Heart left ventricle (tissue), 13 donors: Measurements from ENCODE around the gene RXRA.

Experiments
- POLR2A ChIP-seq, 2 donors: fragments of 450-650 bp; IDR thresholded peaks; one replicate each; pipeline ENCODE4 v1.6.1; 2017; ENCODE audit warnings: antibody characterized with exemption in 2 of 2, mild to moderate bottlenecking in 2 of 2, moderate library complexity in 2 of 2
- TF ChIP-seq, protein P1 (sequence below), 12 donors: fragments of 200-600 bp; sonication (generic) in 4 of 12; IDR thresholded peaks; one replicate each; pipeline versions ENCODE4 v1.5.0 to v1.8.0; 2018 to 2022; ENCODE audit warnings: antibody characterized with exemption in 12 of 12, mild to moderate bottlenecking in 5 of 12
- donor health status: ischemic (EF 13 %, LVEDD 7.1; RV severe dilation, severe dysfunction).
- donor health status: DM: no; HTN: yes; CAD: no.
- donor health status: DM: no; HTN: no; CAD: no.
- donor health status: ischemic (EF 25% LVEDD 6.9; RV normal size, moderate dysfunction).
- donor health status: ischemic (EF 25% LVEDD 5.7; RV mildly dilated, moderate dysfunction).
- donor health status: ischemic (EF 35%, LVEDD 5.7; RV mildly dilated, moderate dysfunction).
- donor health status: nonischemic (EF 11% LVEDD 7.7; RV severe dilation, severe dysfunction).
- donor health status: DM: yes; HTN: yes; CAD: no.
- donor health status: PGD.
- donor health status: ischemic (EF 29% LVEDD 5.4; RV normal size, mild dysfunction).
- donor health status: nonischemic (EF 23%, LVEDD 6.1; RV moderate dilation, normal function).

DNA sequence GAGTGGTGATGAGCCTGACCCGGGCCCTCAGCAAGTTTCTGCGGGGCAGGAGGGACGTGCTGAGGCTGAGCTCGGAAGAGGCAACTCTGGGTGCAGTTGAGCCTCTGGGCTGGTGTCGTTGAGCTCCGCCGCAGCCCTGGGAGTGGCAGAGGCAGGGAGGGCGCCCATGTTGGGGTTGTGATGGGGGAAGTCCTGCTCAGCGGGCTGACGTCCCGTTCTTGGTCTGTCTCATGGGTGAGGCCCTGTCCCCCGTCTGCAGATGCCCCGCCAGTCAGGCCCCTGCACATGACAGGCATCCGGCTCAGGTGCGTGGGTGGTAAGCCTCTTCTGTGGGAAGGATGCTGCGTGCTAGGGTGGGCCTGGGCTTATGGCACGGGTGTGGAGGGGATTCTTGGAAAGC is 64.3 kb downstream of the RXRA start:
- TF ChIP-seq, protein P1, sequence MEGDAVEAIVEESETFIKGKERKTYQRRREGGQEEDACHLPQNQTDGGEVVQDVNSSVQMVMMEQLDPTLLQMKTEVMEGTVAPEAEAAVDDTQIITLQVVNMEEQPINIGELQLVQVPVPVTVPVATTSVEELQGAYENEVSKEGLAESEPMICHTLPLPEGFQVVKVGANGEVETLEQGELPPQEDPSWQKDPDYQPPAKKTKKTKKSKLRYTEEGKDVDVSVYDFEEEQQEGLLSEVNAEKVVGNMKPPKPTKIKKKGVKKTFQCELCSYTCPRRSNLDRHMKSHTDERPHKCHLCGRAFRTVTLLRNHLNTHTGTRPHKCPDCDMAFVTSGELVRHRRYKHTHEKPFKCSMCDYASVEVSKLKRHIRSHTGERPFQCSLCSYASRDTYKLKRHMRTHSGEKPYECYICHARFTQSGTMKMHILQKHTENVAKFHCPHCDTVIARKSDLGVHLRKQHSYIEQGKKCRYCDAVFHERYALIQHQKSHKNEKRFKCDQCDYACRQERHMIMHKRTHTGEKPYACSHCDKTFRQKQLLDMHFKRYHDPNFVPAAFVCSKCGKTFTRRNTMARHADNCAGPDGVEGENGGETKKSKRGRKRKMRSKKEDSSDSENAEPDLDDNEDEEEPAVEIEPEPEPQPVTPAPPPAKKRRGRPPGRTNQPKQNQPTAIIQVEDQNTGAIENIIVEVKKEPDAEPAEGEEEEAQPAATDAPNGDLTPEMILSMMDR (IDR thresholded peaks at IDR 0.05): no peak
- no peak for TF ChIP-seq POLR2A (IDR thresholded peaks at IDR 0.05)
